ENCODE data around the gene TOMM5.

TOMM5 gene

GRCh38 chr9:37575001-37575400, 17.4 kb downstream of the TOMM5 start:
- TF ChIP-seq CTCF (IDR thresholded peaks at IDR 0.05; ENCODE audit: insufficient read depth, missing control alignments) = no peak
- DNase-seq (ENCODE audit: insufficient read length, low spot score) (no peak), FAIRE-seq (no peak)

- TF ChIP-seq CTCF (IDR thresholded peaks at IDR 0.05; ENCODE audit: insufficient read depth, missing control alignments) = no peak
- no peak for DNase-seq (ENCODE audit: insufficient read length, low spot score)
These were observed 18.1 kb downstream of the TOMM5 start for GRCh38 chr9:37574241-37574721.

GRCh38 chr9:37571282-37571681, 21.1 kb downstream of the TOMM5 start:
- DNase-seq (ENCODE audit: insufficient read length, low spot score) = no peak
- FAIRE-seq = no peak
- TF ChIP-seq CTCF (IDR thresholded peaks at IDR 0.05; ENCODE audit: insufficient read depth, missing control alignments) = no peak

More at GRCh38 chr9:37574241-37574721, 18.1 kb downstream of the TOMM5 start:
- no peak for FAIRE-seq

GRCh38 chr9:37566716-37567115, 25.7 kb downstream of the TOMM5 start:
- DNase-seq (ENCODE audit: insufficient read length, low spot score) (no peak), FAIRE-seq (no peak)
- no peak for TF ChIP-seq CTCF (IDR thresholded peaks at IDR 0.05; ENCODE audit: insufficient read depth, missing control alignments)

- no peak for TF ChIP-seq CTCF (IDR thresholded peaks at IDR 0.05; ENCODE audit: insufficient read depth, missing control alignments)
- no peak for DNase-seq (ENCODE audit: insufficient read length, low spot score)
- no peak for FAIRE-seq
These were observed 26.5 kb downstream of the TOMM5 start for GRCh38 chr9:37565661-37566618.

- no peak for FAIRE-seq
These were observed 27.5 kb downstream of the TOMM5 start for GRCh38 chr9:37564916-37565315.

More at GRCh38 chr9:37564916-37565315, 27.5 kb downstream of the TOMM5 start:
- no peak for DNase-seq (ENCODE audit: insufficient read length, low spot score)
- TF ChIP-seq CTCF (IDR thresholded peaks at IDR 0.05; ENCODE audit: insufficient read depth, missing control alignments) = no peak
